Keratinocyte (primary cell): ENCODE results near the gene ANKS6. TPM values are rescaled to one million over a fixed set of nuclear protein-coding genes. Genes with fewer than 3 reads are reported as not detected.

Experiments used
- DNase-seq: peaks from one replicate; pipeline ENCODE4 v3.0.0-alpha.2; 2011; ENCODE audit warnings: low read depth, missing footprints, low spot score
- FAIRE-seq: peaks from 2 replicates; lab custom pipeline; 2011; peaks lifted over from hg19 to GRCh38; lab: Jason Lieb, UNC
- H2AFZ ChIP-seq: 2 replicates; pipeline ENCODE4 v1.6.0; 2012; ENCODE audit warnings: low read length, control low read depth, inconsistent platforms; ENCODE audit not compliant: control insufficient read depth
- H3K27ac ChIP-seq: 2 replicates; pipeline ENCODE4 v1.5.1; 2011; ENCODE audit warnings: low read length; ENCODE audit not compliant: control insufficient read depth, insufficient read depth
- H3K27me3 ChIP-seq: 3 replicates; pipeline ENCODE4 v1.6.0; 2011; ENCODE audit warnings: low read length; ENCODE audit not compliant: control insufficient read depth, insufficient read depth; ENCODE audit errors: extremely low read depth
- H3K36me3 ChIP-seq, 2 experiments: 2 replicates in 1 of 2; 3 replicates in 1 of 2; pipeline ENCODE4 v1.5.1; 2011; ENCODE audit warnings: low read length in 2 of 2, mild to moderate bottlenecking in 1 of 2; ENCODE audit not compliant: control insufficient read depth in 2 of 2, insufficient read depth in 2 of 2; ENCODE audit errors: extremely low read depth in 1 of 2
- H3K4me1 ChIP-seq: 3 replicates; pipeline ENCODE4 v1.5.1; 2011; ENCODE audit warnings: low read length; ENCODE audit not compliant: control insufficient read depth, insufficient read depth; ENCODE audit errors: extremely low read depth
- H3K4me2 ChIP-seq: 3 replicates; pipeline ENCODE4 v1.6.0; 2011; ENCODE audit warnings: low read depth, low read length; ENCODE audit not compliant: control insufficient read depth, insufficient read depth; ENCODE audit errors: extremely low read depth
- H3K4me3 ChIP-seq, 3 experiments: fragments of 200-600 bp in 1 of 3; sonication (generic) in 1 of 3; 2 replicates in 2 of 3; 3 replicates in 1 of 3; pipeline ENCODE4 v1.5.1; 2011 to 2016; ENCODE audit warnings: low read length in 3 of 3, mild to moderate bottlenecking in 3 of 3, control low read depth in 2 of 3, inconsistent platforms in 1 of 3, low read depth in 1 of 3, mixed read lengths in 1 of 3, mixed run types in 1 of 3, moderate library complexity in 1 of 3; ENCODE audit not compliant: control insufficient read depth in 2 of 3, insufficient read depth in 2 of 3; ENCODE audit errors: extremely low read depth in 1 of 3
- H3K79me2 ChIP-seq: 2 replicates; pipeline ENCODE4 v1.6.0; 2012; ENCODE audit warnings: low read length; ENCODE audit not compliant: control insufficient read depth, insufficient read depth
- H3K9ac ChIP-seq: 3 replicates; pipeline ENCODE4 v1.6.0; 2011; ENCODE audit warnings: low read length; ENCODE audit not compliant: control insufficient read depth, insufficient read depth; ENCODE audit errors: extremely low read depth
- H3K9me1 ChIP-seq: 3 replicates; pipeline ENCODE4 v1.6.0; 2011; ENCODE audit warnings: low read length; ENCODE audit not compliant: control insufficient read depth, insufficient read depth; ENCODE audit errors: extremely low read depth
- H3K9me3 ChIP-seq: 2 replicates; pipeline ENCODE4 v1.5.1; 2012; ENCODE audit warnings: low read depth, low read length; ENCODE audit not compliant: control insufficient read depth
- H4K20me1 ChIP-seq: 3 replicates; pipeline ENCODE4 v1.6.0; 2011; ENCODE audit warnings: low read length; ENCODE audit not compliant: control insufficient read depth, insufficient read depth; ENCODE audit errors: extremely low read depth
- CTCF ChIP-seq, 3 experiments: IDR thresholded peaks in 1 of 3; conservative IDR thresholded peaks in 1 of 3; optimal IDR thresholded peaks in 1 of 3; 2 replicates in 2 of 3; 3 replicates in 1 of 3; pipeline versions ENCODE3 to v1.5.1; 2011; ENCODE audit warnings: low read length in 3 of 3, mild to moderate bottlenecking in 3 of 3, moderate library complexity in 2 of 3, control low read depth in 1 of 3, inconsistent platforms in 1 of 3; ENCODE audit not compliant: insufficient read depth in 2 of 3; ENCODE audit errors: extremely low read depth in 1 of 3
- EZH2 ChIP-seq: IDR thresholded peaks from one replicate; pipeline ENCODE4 v1.6.1; 2012; ENCODE audit warnings: inconsistent platforms, mild to moderate bottlenecking, low read length, moderate library complexity
- dilution Hi-C: fragments of 300-500 bp; cut with MboI; formaldehyde crosslinking; loops from one replicate; pipeline ENCODE4 v1.7.0; 2020; ENCODE audit warnings: low sequenced_read_pairs; ENCODE audit not compliant: extremely low pct_ligation_motif_present
- polyA plus RNA-seq, 5 experiments: library from polyadenylated mRNA; depleted of rRNA in 3 of 5; stranded (reverse) in 3 of 5; stranded (forward) in 1 of 5; unstranded in 1 of 5; fragments of >200 nt; gene quantifications; 1 replicate in 1 of 5; 2 replicates in 3 of 5; 3 replicates in 1 of 5; pipeline versions ENCODE4 v1.2.1 to v1.2.3, GENCODE V29; 2011 to 2012; ENCODE audit warnings: missing spikeins in 2 of 5, low read depth in 1 of 5, low replicate concordance in 1 of 5

ANKS6 gene
- polyA plus RNA-seq, 1 donor (not counting 4 experiments of a cell fraction or from before 2014, with no cell fraction given), result 13.5 TPM

- Histone ChIP-seq H3K4me2 (no peak overlapping the region), H3K36me3 (peaks cover 3 to 10% of the 10 kb centered on the region in 2 experiments), H4K20me1 (no peaks in the 10 kb centered on the region), H3K9me3 (no peaks in the 10 kb centered on the region), H3K4me3 (no peak overlapping the region), H2AFZ (no peak overlapping the region), H3K4me1 (peaks cover 16% of the 10 kb centered on the region), H3K9me1 (no peaks in the 10 kb centered on the region), H3K9ac (no peak overlapping the region), H3K27me3 (no peaks in the 10 kb centered on the region), H3K27ac (no peak overlapping the region), H3K79me2 (no peaks in the 10 kb centered on the region)
- DNase-seq, result no peak
- FAIRE-seq, result no peak
- TF ChIP-seq EZH2 (no peak), CTCF (optimal IDR thresholded peaks at IDR 0.05 in 1 of 3, IDR thresholded peaks at IDR 0.05 in 1 of 3, conservative IDR thresholded peaks at IDR 0.05 in 1 of 3; ENCODE audit: extremely low read depth in 1 of 3, insufficient read depth in 2 of 3, low read length in 3 of 3) (no peak)
- dilution Hi-C loops, result no loop called here
These were observed 17.4 kb downstream of the ANKS6 start for GRCh38 chr9:98778711-98779530.

- DNase-seq (no peak), FAIRE-seq (no peak)
- Histone ChIP-seq H4K20me1 (no peaks in the 10 kb centered on the region), H3K27ac (no peak overlapping the region), H3K79me2 (no peaks in the 10 kb centered on the region), H3K9me1 (no peaks in the 10 kb centered on the region), H3K4me2 (no peak overlapping the region), H3K4me3 (no peak overlapping the region), H3K9ac (no peak overlapping the region), H3K9me3 (no peaks in the 10 kb centered on the region), H2AFZ (no peak overlapping the region), H3K4me1 (peaks cover 16% of the 10 kb centered on the region), H3K27me3 (no peaks in the 10 kb centered on the region), H3K36me3 (peaks cover 4 to 10% of the 10 kb centered on the region in 2 experiments)
- dilution Hi-C loops, result no loop called here
- no peak for TF ChIP-seq EZH2
- TF ChIP-seq CTCF (optimal IDR thresholded peaks at IDR 0.05 in 1 of 3, IDR thresholded peaks at IDR 0.05 in 1 of 3, conservative IDR thresholded peaks at IDR 0.05 in 1 of 3; ENCODE audit: extremely low read depth in 1 of 3, insufficient read depth in 2 of 3, low read length in 3 of 3), result no peak
These were observed 18.1 kb downstream of the ANKS6 start for GRCh38 chr9:98778251-98778650.
